AG08396 (cell line): ENCODE results near the gene PACS2.

Experiments used
- DNase-seq: peaks from one replicate; pipeline ENCODE4 v3.0.0; 2012; ENCODE audit warnings: low spot score, mixed read lengths

Gene PACS2

GRCh38 chr14:105368910-105369652 is 54.5 kb downstream of the PACS2 start:
- no peak for DNase-seq

- DNase-seq: no peak
Measured at GRCh38 chr14:105369653-105370040, 55.1 kb downstream of the PACS2 start.

GRCh38 chr14:105374389-105374788 is 59.8 kb downstream of the PACS2 start:
- no peak for DNase-seq

GRCh38 chr14:105375635-105376057 is 61.1 kb downstream of the PACS2 start:
- DNase-seq: no peak

GRCh38 chr14:105376521-105377440 is 62.2 kb downstream of the PACS2 start:
- no peak for DNase-seq

- no peak for DNase-seq
Measured at GRCh38 chr14:105377555-105378182, 63.1 kb downstream of the PACS2 start.

GRCh38 chr14:105378199-105378598 is 63.7 kb downstream of the PACS2 start:
- DNase-seq: no peak

- DNase-seq: no peak
Measured at GRCh38 chr14:105378873-105379685, 64.5 kb downstream of the PACS2 start.

GRCh38 chr14:105379946-105380345 is 65.4 kb downstream of the PACS2 start:
- DNase-seq: no peak

- no peak for DNase-seq
Measured at GRCh38 chr14:105380756-105381155, 66.2 kb downstream of the PACS2 start.

- DNase-seq: no peak
Measured at GRCh38 chr14:105381446-105382342, 67.1 kb downstream of the PACS2 start.

GRCh38 chr14:105382343-105383082 is 68.0 kb downstream of the PACS2 start:
- no peak for DNase-seq

- no peak for DNase-seq
Measured at GRCh38 chr14:105383083-105383730, 68.7 kb downstream of the PACS2 start.

GRCh38 chr14:105384041-105384557 is 69.6 kb downstream of the PACS2 start:
- DNase-seq: no peak

- DNase-seq: no peak
Measured at GRCh38 chr14:105384605-105385321, 70.2 kb downstream of the PACS2 start.

- no peak for DNase-seq
Measured at GRCh38 chr14:105385322-105385637, 70.7 kb downstream of the PACS2 start.

- DNase-seq: no peak
Measured at GRCh38 chr14:105385698-105386365, 71.3 kb downstream of the PACS2 start.
